Endothelial cell of umbilical vein (primary cell): Measurements from ENCODE around the gene PPM1H. TPM values are rescaled to one million over a fixed set of nuclear protein-coding genes. Genes with fewer than 3 reads are reported as not detected.

ENCODE experiments used
- BruUV-seq: library from RNA; stranded (reverse); fragments of 400-500 nt; replicated peaks from 2 replicates; lab custom pipeline; 2021; lab: Mats Ljungman, UMichigan
- CTCF ChIA-PET: fragments of 300-600, 350-600 bp; sonication (Branson Sonifier 250); formaldehyde crosslinking; loops from one replicate; lab custom pipeline; 2021; ENCODE audit warnings: antibody characterized with exemption, inconsistent platforms; lab: Charles Lee
- POLR2A ChIA-PET: fragments of 300-600, 350-600 bp; sonication (Branson Sonifier 250); formaldehyde crosslinking; loops from one replicate; lab custom pipeline; 2021; ENCODE audit warnings: antibody characterized with exemption, inconsistent platforms; lab: Charles Lee
- DNase-seq: peaks from one replicate; pipeline ENCODE4 v3.0.0-alpha.2; 2011; ENCODE audit warnings: low read depth, low spot score
- FAIRE-seq: peaks from 2 replicates; lab custom pipeline; 2011; peaks lifted over from hg19 to GRCh38; lab: Jason Lieb, UNC
- H2AFZ ChIP-seq: 2 replicates; pipeline ENCODE4 v1.6.0; 2012; ENCODE audit warnings: low read depth, low read length, control low read depth, inconsistent platforms
- H3K27ac ChIP-seq: 2 replicates; pipeline ENCODE4 v1.5.1; 2011; ENCODE audit warnings: low read depth, mild to moderate bottlenecking, control low read depth, low read length, moderate library complexity; ENCODE audit not compliant: insufficient read depth
- H3K27me3 ChIP-seq, 2 experiments: 2 replicates each; pipeline versions ENCODE4 v1.6.0 to v1.6.1; 2011; ENCODE audit warnings: low read length in 2 of 2, mixed read lengths in 1 of 2; ENCODE audit not compliant: control insufficient read depth in 2 of 2, insufficient read depth in 2 of 2
- H3K36me3 ChIP-seq, 2 experiments: 2 replicates in 1 of 2; 3 replicates in 1 of 2; pipeline ENCODE4 v1.5.1; 2011; ENCODE audit warnings: low read length in 2 of 2, mild to moderate bottlenecking in 1 of 2, moderate library complexity in 1 of 2; ENCODE audit not compliant: control insufficient read depth in 2 of 2, insufficient read depth in 2 of 2; ENCODE audit errors: extremely low read depth in 1 of 2
- H3K4me1 ChIP-seq: 3 replicates; pipeline ENCODE4 v1.5.1; 2011; ENCODE audit warnings: mild to moderate bottlenecking, low read length; ENCODE audit not compliant: control insufficient read depth, insufficient read depth; ENCODE audit errors: extremely low read depth
- H3K4me2 ChIP-seq: 2 replicates; pipeline ENCODE4 v1.6.1; 2011; ENCODE audit warnings: low read length, control low read depth, mixed read lengths; ENCODE audit not compliant: insufficient read depth
- H3K4me3 ChIP-seq, 3 experiments: fragments of 200-600 bp in 1 of 3; sonication (generic), shearing (Covaris generic) in 1 of 3; replicated peaks in 1 of 3; 2 replicates each; pipeline ENCODE4 v1.5.1; 2011 to 2016; ENCODE audit warnings: control low read depth in 3 of 3, low read length in 3 of 3, mild to moderate bottlenecking in 2 of 3, inconsistent platforms in 1 of 3, low read depth in 1 of 3, moderate library complexity in 1 of 3; ENCODE audit not compliant: insufficient read depth in 1 of 3
- H3K79me2 ChIP-seq: 2 replicates; pipeline ENCODE4 v1.6.0; 2012; ENCODE audit warnings: low read length, inconsistent platforms; ENCODE audit not compliant: control insufficient read depth, insufficient read depth
- H3K9ac ChIP-seq: replicated peaks from 2 replicates; pipeline ENCODE3; 2011; ENCODE audit warnings: low read length, control low read depth; ENCODE audit not compliant: insufficient read depth; ENCODE audit errors: extremely low read depth
- H3K9me1 ChIP-seq: replicated peaks from 3 replicates; pipeline ENCODE4 v1.6.0; 2011; ENCODE audit warnings: mild to moderate bottlenecking, low read length; ENCODE audit not compliant: control insufficient read depth, insufficient read depth; ENCODE audit errors: extremely low read depth
- H3K9me3 ChIP-seq: replicated peaks from 2 replicates; pipeline ENCODE4 v1.5.1; 2012; ENCODE audit warnings: low read length, inconsistent platforms; ENCODE audit not compliant: control insufficient read depth, insufficient read depth
- H4K20me1 ChIP-seq: replicated peaks from 2 replicates; pipeline ENCODE3; 2011; ENCODE audit warnings: mild to moderate bottlenecking, low read length; ENCODE audit not compliant: control insufficient read depth, insufficient read depth; ENCODE audit errors: extremely low read depth
- CTCF ChIP-seq, 2 donors: IDR thresholded peaks; 1 replicate in 1 of 2; 2 replicates in 1 of 2; pipeline ENCODE4 v1.5.1; 2011; ENCODE audit warnings: low read length in 2 of 2, mild to moderate bottlenecking in 2 of 2, moderate library complexity in 2 of 2, control low read depth in 1 of 2, inconsistent platforms in 1 of 2, low read depth in 1 of 2; ENCODE audit not compliant: insufficient read depth in 1 of 2; ENCODE audit errors: extremely low read depth in 1 of 2
- EZH2 ChIP-seq: IDR thresholded peaks from 2 replicates; pipeline ENCODE4 v1.6.1; 2012; ENCODE audit warnings: borderline replicate concordance, low read depth, mild to moderate bottlenecking, moderate library complexity, low read length, inconsistent platforms; ENCODE audit not compliant: severe bottlenecking
- FOS ChIP-seq: IDR thresholded peaks from 2 replicates; pipeline ENCODE4 v1.6.1; 2011; ENCODE audit warnings: mild to moderate bottlenecking, low read length, moderate library complexity, borderline replicate concordance; ENCODE audit not compliant: insufficient read depth
- GATA2 ChIP-seq: IDR thresholded peaks from 2 replicates; pipeline ENCODE4 v1.7.0; 2011; ENCODE audit warnings: low read depth, mild to moderate bottlenecking, moderate library complexity, mixed read lengths, low read length; ENCODE audit not compliant: insufficient read length, insufficient read depth
- JUN ChIP-seq: IDR thresholded peaks from 2 replicates; pipeline ENCODE4 v1.6.1; 2011; ENCODE audit warnings: borderline replicate concordance, low read depth; ENCODE audit not compliant: insufficient read length, insufficient read depth
- MAX ChIP-seq: IDR thresholded peaks from 2 replicates; pipeline ENCODE4 v1.6.1; 2011; ENCODE audit not compliant: insufficient read depth, insufficient read length
- MYC ChIP-seq: IDR thresholded peaks from one replicate; pipeline ENCODE4 v1.6.1; 2011; ENCODE audit warnings: mild to moderate bottlenecking, low read depth, low read length
- POLR2A ChIP-seq: IDR thresholded peaks from 2 replicates; pipeline ENCODE4 v1.6.1; 2012; ENCODE audit warnings: low read depth, mild to moderate bottlenecking, control low read depth, low read length
- POLR2AphosphoS5 ChIP-seq: IDR thresholded peaks from 2 replicates; pipeline ENCODE4 v1.6.1; 2012; ENCODE audit warnings: low read depth, mild to moderate bottlenecking, control low read depth, low read length, moderate library complexity; ENCODE audit not compliant: insufficient read depth
- dilution Hi-C: fragments of 300-500 bp; cut with MboI; formaldehyde crosslinking; loops from one replicate; pipeline ENCODE4 v1.15.0; 2019; ENCODE audit warnings: low sequenced_read_pairs; ENCODE audit not compliant: extremely low pct_ligation_motif_present
- intact Hi-C: fragments of 100-400 bp; cut with micrococcal nuclease; formaldehyde crosslinking; loops from one replicate; pipeline ENCODE4 v1.10.0; 2022
- polyA plus RNA-seq, 4 experiments: library from polyadenylated mRNA; depleted of rRNA in 3 of 4; stranded (reverse) in 3 of 4; unstranded in 1 of 4; fragments of >200 nt; gene quantifications; 2 replicates each; pipeline versions ENCODE4 v1.2.1 to v1.2.3, GENCODE V29; 2011 to 2012; ENCODE audit warnings: missing spikeins in 1 of 4
- total RNA-seq: library from RNA; stranded (reverse); gene quantifications from 2 replicates; pipeline ENCODE4 v1.2.3, GENCODE V29; 2021

Gene PPM1H
- total and polyA plus RNA-seq, 2 donors (not counting 3 experiments of a cell fraction or from before 2014, with no cell fraction given) = 1.0 to 7.2 TPM

GRCh38 chr12:62627181-62627580 lies 307.8 kb downstream of the PPM1H start:
- Histone ChIP-seq H3K27ac (no peak overlapping the region), H2AFZ (no peak overlapping the region), H3K4me3 (no peak overlapping the region), H3K36me3 (no peaks in the 10 kb centered on the region), H3K79me2 (no peaks in the 10 kb centered on the region), H4K20me1 (no peaks in the 10 kb centered on the region), H3K4me1 (peaks cover 11% of the 10 kb centered on the region), H3K9me3 (no peaks in the 10 kb centered on the region), H3K9me1 (no peaks in the 10 kb centered on the region), H3K9ac (no peak overlapping the region), H3K4me2 (no peak overlapping the region), H3K27me3 (no peaks in the 10 kb centered on the region)
- no TSS peak for BruUV-seq
- FAIRE-seq = peak; percentile 37
- intact Hi-C loops = no loop called here
- no peak for DNase-seq
- dilution Hi-C loops = no loop called here
- ChIA-PET CTCF (interaction anchor here (0.7 to 1.0 kb wide), 3 partner anchors 9 to 167 kb away, joined by 3 to 7 read pairs (median 4); no protein-coding TSS in a partner anchor), POLR2A (no interaction called here)
- no peak for TF ChIP-seq FOS
- TF ChIP-seq MAX = no peak
- TF ChIP-seq POLR2A = no peak
- TF ChIP-seq GATA2 = no peak
- TF ChIP-seq EZH2 = no peak
- no peak for TF ChIP-seq MYC
- TF ChIP-seq POLR2AphosphoS5 = no peak
- TF ChIP-seq JUN = no peak
- TF ChIP-seq CTCF (IDR thresholded peaks at IDR 0.05; ENCODE audit: extremely low read depth in 1 of 2, insufficient read depth in 1 of 2, low read depth in 1 of 2, low read length in 2 of 2) = no peak
